Activated naive CD8-positive, alpha-beta T cell (primary cell): ENCODE measurements around the gene ECHS1.

Experiments used
- H3K27ac Mint-ChIP-seq: one replicate; pipeline ENCODE4 v1.8.0; 2021; ENCODE audit warnings: mixed read lengths
- H3K27me3 Mint-ChIP-seq: one replicate; pipeline ENCODE4 v1.8.0; 2021; ENCODE audit warnings: mixed read lengths
- H3K36me3 Mint-ChIP-seq: one replicate; pipeline ENCODE4 v1.8.0; 2021; ENCODE audit warnings: mixed read lengths
- H3K4me1 Mint-ChIP-seq: one replicate; pipeline ENCODE4 v1.8.0; 2021; ENCODE audit warnings: low read depth, mixed read lengths
- H3K4me3 Mint-ChIP-seq: one replicate; pipeline ENCODE4 v1.8.0; 2021; ENCODE audit warnings: mild to moderate bottlenecking, mixed read lengths
- H3K9me3 Mint-ChIP-seq: one replicate; pipeline ENCODE4 v1.8.0; 2021; ENCODE audit warnings: low read depth, mixed read lengths

ECHS1 gene

GRCh38 chr10:133335246-133336117, 37.7 kb downstream of the ECHS1 start:
- H3K4me1 Mint-ChIP-seq, result peaks cover 5% of the 10 kb centered on the region
- H3K27ac Mint-ChIP-seq, result no peak overlapping the region
- no peaks in the 10 kb centered on the region for H3K36me3 Mint-ChIP-seq
- no peaks in the 10 kb centered on the region for H3K27me3 Mint-ChIP-seq
- peak overlapping the region; percentile 65 for H3K4me3 Mint-ChIP-seq
- no peaks in the 10 kb centered on the region for H3K9me3 Mint-ChIP-seq

GRCh38 chr10:133334503-133335245, 38.5 kb downstream of the ECHS1 start:
- Mint-ChIP-seq H3K4me1 (peaks cover 8% of the 10 kb centered on the region), H3K9me3 (no peaks in the 10 kb centered on the region), H3K27ac (peak overlapping the region; percentile 46), H3K27me3 (no peaks in the 10 kb centered on the region), H3K4me3 (peak overlapping the region; percentile 86), H3K36me3 (no peaks in the 10 kb centered on the region)

DNA sequence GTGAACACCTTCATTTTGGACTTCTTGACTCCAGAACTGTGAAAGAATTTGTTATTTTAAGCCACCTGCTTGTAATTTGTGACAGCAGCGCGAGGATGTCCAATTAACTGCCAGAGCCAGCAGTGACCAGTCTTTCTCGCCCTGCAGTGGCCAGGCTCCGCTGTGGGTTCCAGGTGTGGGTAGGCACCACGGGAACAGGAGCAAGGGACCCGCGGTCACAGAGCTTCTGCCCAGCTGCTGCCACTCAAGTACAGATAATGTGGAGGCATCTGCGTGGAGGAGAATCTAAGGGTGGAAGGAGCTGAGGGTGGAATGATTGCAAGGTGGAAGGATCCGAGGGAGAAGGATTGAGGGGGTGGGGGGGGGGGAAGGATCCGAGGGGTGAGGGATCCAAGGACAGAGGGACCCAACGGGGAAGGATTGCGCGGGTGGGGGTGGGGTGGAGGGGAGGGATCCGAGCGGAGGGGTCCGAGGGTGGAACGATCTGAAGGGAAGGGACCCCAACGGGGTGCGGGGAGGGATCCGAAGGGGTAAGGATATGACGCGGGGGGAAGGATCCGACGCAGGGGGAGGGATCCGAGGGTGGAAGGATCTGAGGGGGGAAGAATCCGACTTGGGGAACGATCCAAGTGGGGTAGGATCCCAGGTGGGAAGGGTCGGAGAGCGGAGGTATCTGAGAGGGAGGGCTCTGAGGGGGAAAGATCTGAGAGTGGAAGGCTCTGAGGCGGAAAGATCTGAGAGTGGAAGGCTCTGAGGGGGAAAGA, 40.0 kb downstream of the ECHS1 start:
- peaks cover 10% of the 10 kb centered on the region for H3K4me1 Mint-ChIP-seq
- peaks cover 5% of the 10 kb centered on the region for H3K27me3 Mint-ChIP-seq
- no peaks in the 10 kb centered on the region for H3K9me3 Mint-ChIP-seq
- no peak overlapping the region for H3K27ac Mint-ChIP-seq
- no peak overlapping the region for H3K4me3 Mint-ChIP-seq
- no peaks in the 10 kb centered on the region for H3K36me3 Mint-ChIP-seq

DNA sequence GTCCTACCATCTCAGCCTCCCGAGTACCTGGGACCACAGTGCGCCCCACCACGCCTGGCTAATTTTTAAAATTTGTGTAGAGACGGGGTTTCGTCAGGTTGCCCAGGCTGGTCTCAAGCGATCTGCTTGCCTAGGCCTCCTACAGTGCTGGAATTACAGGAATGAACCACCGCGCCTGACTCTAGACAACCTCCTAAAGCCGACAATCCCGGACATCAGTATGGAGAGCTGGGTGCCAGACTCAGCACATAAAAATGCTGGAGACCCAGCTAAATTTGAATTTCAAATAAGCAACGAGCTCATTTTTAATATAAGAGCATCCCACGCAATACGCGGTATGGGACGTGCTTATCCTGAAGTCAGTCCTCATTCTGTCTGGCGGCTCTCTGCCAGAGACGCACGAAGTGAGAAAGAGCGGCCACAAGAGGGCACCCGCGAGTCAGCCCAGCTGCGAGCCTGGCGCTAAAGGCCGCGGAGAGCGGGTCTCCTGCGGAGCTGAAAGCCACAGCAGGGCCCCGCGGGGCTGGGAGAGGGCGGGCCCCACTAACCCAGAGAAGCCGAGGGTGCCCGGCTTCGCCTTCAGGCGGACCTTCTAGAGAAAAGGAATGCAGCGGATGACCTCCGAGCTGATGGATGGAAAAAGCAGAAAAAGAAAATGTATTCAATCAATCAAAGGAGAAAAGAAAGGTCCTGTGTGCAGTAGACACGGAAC, 43.5 kb downstream of the ECHS1 start:
- no peak overlapping the region for H3K4me3 Mint-ChIP-seq
- H3K4me1 Mint-ChIP-seq, result peaks cover 16% of the 10 kb centered on the region
- peaks cover 11% of the 10 kb centered on the region for H3K27me3 Mint-ChIP-seq
- H3K9me3 Mint-ChIP-seq, result no peaks in the 10 kb centered on the region
- H3K36me3 Mint-ChIP-seq, result no peaks in the 10 kb centered on the region
- H3K27ac Mint-ChIP-seq, result no peak overlapping the region

GRCh38 chr10:133328358-133329343, 44.5 kb downstream of the ECHS1 start:
- Mint-ChIP-seq H3K4me3 (no peak overlapping the region), H3K36me3 (no peaks in the 10 kb centered on the region), H3K9me3 (no peaks in the 10 kb centered on the region), H3K4me1 (peaks cover 13% of the 10 kb centered on the region), H3K27ac (no peak overlapping the region), H3K27me3 (peaks cover 11% of the 10 kb centered on the region)

DNA sequence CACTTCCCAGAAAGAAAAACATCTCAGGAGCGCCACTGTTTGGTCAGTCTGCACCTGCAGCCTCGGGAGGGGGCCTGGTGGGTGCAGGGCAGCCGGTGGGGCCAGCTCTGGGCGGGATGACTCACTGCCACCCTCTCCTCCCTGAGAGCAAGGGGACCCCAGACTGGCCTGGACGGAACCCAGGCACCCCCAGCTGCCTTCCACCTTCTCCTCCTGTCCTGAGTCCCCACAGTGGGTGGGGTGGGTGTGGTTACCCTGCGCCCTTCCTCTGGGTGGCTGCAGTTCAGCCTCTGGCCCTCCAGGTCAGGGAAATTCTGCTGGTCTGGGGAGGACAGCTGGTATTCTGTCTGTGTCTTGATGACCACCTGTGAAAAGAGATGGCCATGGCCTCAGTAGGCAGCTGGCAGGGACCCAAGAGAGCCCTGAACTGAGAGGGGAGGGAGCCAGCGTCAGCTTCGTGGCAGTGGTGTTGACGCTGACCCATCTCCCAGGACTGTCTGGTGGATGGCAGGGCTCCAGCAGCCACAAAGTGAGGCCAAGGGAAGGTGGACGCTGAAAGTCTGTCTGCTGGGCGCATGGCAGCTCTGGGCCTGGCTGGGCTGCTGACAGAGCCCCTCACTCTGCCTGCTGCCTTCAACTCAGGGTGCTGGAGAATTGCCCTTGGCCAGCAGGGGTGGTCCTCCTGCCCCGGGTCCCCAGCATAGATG, 45.4 kb downstream of the ECHS1 start:
- Mint-ChIP-seq H3K4me1 (peaks cover 13% of the 10 kb centered on the region), H3K36me3 (no peaks in the 10 kb centered on the region), H3K9me3 (no peaks in the 10 kb centered on the region), H3K4me3 (no peak overlapping the region), H3K27ac (no peak overlapping the region), H3K27me3 (peaks cover 11% of the 10 kb centered on the region)

GRCh38 chr10:133326745-133327650, 46.2 kb downstream of the ECHS1 start:
- H3K27ac Mint-ChIP-seq, result no peak overlapping the region
- peak overlapping the region; percentile 34 for H3K4me3 Mint-ChIP-seq
- no peaks in the 10 kb centered on the region for H3K9me3 Mint-ChIP-seq
- H3K4me1 Mint-ChIP-seq, result peaks cover 13% of the 10 kb centered on the region
- H3K36me3 Mint-ChIP-seq, result no peaks in the 10 kb centered on the region
- H3K27me3 Mint-ChIP-seq, result peaks cover 11% of the 10 kb centered on the region

- H3K4me3 Mint-ChIP-seq, result peak overlapping the region; percentile 13
- peaks cover 13% of the 10 kb centered on the region for H3K4me1 Mint-ChIP-seq
- peaks cover 11% of the 10 kb centered on the region for H3K27me3 Mint-ChIP-seq
- H3K9me3 Mint-ChIP-seq, result no peaks in the 10 kb centered on the region
- no peak overlapping the region for H3K27ac Mint-ChIP-seq
- no peaks in the 10 kb centered on the region for H3K36me3 Mint-ChIP-seq
Measured at GRCh38 chr10:133326223-133326551, 47.0 kb downstream of the ECHS1 start.

DNA sequence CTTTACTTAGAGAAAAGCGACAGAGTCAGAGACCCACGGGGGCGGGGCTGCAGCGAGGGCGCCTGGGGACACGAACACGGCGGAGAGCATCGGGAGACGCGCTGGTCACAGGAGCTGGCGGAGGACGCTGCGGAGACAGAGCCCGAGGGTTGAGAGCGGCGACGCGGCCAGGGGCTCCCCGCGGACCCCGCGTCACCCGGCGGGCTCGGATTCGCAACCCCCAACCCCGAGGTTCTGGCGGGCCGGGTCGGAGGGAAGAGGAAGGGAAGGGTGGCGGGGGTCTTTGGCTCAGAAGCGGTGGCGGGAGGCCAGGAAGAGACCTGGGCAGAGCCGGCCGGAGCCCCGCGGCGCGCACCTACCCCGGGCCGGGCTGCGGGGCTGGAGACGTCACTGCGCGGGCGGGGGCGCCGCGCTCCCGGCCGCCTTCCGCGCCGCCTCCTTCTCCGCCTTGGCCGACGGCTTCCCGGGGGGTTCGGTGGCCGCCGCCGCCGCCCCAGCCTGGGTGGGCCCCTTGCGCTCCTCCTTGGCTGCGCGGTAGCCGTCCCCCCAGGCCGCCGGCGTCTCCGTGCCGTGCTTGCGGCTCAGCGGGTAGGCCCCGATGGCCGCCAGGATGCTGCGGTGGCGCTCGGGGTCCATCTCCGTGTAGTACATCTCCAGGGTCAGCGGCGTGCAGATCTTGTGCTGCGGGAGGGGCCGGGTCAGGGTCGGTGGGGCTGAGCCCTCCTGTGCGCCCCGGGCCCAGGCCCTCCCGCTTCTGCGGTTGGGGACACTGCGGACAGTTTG, 47.5 kb downstream of the ECHS1 start:
- peak overlapping the region; percentile 82 for H3K4me3 Mint-ChIP-seq
- peaks cover 11% of the 10 kb centered on the region for H3K27me3 Mint-ChIP-seq
- H3K36me3 Mint-ChIP-seq, result no peaks in the 10 kb centered on the region
- H3K4me1 Mint-ChIP-seq, result peaks cover 13% of the 10 kb centered on the region
- no peaks in the 10 kb centered on the region for H3K9me3 Mint-ChIP-seq
- H3K27ac Mint-ChIP-seq, result no peak overlapping the region

DNA sequence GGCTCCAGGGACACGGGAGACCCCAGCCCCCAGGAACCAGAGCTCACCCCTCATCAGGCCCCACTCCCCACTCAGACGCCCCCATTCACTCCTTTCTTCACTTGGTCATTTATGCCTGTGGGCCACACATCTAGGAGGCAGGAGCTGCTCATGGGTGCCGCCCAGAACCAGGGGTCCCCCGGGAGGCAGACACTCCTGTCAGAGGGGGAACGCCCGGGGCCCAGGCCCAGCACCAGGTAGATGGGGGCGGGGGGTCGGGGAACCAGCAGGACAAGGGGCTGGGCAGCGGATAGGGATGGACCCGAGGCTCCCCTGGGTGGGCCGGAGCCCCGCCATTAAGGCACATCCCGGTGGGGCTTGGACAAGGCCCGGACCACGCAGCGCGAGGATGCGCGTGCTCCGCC, 48.3 kb downstream of the ECHS1 start:
- Mint-ChIP-seq H3K9me3 (no peaks in the 10 kb centered on the region), H3K27ac (no peak overlapping the region), H3K4me3 (no peak overlapping the region), H3K27me3 (peaks cover 16% of the 10 kb centered on the region), H3K4me1 (peaks cover 11% of the 10 kb centered on the region), H3K36me3 (no peaks in the 10 kb centered on the region)

DNA sequence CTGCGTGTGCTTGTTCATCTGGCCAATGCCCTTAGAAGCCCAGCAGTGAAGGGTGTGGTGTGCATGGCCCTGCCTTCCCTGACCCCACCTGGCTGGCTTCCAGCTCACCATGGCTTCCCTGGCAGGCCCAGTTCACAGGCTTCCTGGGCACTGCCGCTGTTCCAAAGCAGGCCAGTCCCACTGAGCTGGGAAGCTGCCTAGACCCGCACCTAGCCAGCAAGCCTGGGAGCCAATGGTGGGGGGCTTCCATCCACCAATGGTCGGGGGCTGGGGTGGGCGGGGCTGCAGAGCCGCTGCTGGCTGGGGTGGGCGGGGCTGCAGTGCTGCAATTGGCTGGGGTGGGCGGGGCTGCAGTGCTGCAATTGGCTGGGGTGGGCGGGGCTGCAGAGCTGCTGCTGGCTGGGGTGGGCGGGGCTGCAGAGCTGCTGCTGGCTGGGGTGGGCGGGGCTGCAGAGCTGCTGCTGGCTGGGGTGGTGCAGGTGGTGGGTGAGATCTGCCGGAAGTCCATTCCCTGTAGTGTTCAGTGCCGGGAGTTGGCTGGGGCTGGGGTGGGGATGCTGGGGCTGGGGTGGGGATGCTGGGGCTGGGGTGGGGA, 48.9 kb downstream of the ECHS1 start:
- no peak overlapping the region for H3K4me3 Mint-ChIP-seq
- peaks cover 16% of the 10 kb centered on the region for H3K27me3 Mint-ChIP-seq
- H3K9me3 Mint-ChIP-seq, result no peaks in the 10 kb centered on the region
- H3K36me3 Mint-ChIP-seq, result no peaks in the 10 kb centered on the region
- H3K4me1 Mint-ChIP-seq, result peaks cover 11% of the 10 kb centered on the region
- no peak overlapping the region for H3K27ac Mint-ChIP-seq
